ENCODE results near the gene UCK2. TPM values are rescaled to one million over a fixed set of nuclear protein-coding genes. Genes with fewer than 3 reads are reported as not detected.

UCK2 gene
- total RNA-seq, 1 donor from 2014 or later, result 14.7 TPM

DNA sequence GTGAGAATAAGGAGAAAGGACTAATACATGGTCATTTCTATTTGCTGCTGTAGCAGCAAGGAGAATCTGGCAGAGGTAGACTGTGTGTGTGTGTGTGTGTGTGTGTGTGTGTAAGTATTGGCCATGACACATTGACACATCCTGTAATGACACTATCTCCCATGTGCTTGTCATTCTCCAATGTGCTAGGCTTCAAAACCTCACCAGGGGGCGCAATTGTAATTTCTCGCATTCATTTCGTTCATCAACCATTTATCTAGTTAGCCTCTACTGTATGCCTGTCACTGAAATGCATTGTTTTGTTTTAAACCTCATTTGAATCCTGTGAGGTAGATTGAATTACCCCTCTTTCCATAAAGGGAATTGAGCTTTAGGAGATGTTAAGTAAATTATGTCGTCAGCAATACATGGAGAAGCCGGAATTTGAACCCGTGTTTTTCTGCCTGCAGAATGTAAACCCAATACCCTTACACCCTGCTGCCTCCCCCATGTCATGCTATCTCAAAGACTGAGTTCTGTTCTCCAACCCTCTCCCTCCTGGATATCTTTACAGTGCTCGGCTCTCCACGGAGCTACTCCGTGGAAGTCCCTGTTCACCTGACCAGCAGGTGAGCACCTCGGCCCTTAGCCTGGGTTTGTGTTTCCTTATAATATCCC, 100.8 kb downstream of the UCK2 start:
- ATAC-seq (peak; percentile 60), DNase-seq (no peak)
- no peaks in the 10 kb centered on the region for H3K36me3 ChIP-seq
- H3K27me3 ChIP-seq, result no peaks in the 10 kb centered on the region
- no peaks in the 10 kb centered on the region for H3K9me3 ChIP-seq
- intact Hi-C loops (cut with DNase I), result no loop called here
- no peak overlapping the region for H3K4me3 ChIP-seq
- no peak overlapping the region for H3K27ac ChIP-seq
- H3K4me1 ChIP-seq, result no peaks in the 10 kb centered on the region
- TF ChIP-seq, protein P1, sequence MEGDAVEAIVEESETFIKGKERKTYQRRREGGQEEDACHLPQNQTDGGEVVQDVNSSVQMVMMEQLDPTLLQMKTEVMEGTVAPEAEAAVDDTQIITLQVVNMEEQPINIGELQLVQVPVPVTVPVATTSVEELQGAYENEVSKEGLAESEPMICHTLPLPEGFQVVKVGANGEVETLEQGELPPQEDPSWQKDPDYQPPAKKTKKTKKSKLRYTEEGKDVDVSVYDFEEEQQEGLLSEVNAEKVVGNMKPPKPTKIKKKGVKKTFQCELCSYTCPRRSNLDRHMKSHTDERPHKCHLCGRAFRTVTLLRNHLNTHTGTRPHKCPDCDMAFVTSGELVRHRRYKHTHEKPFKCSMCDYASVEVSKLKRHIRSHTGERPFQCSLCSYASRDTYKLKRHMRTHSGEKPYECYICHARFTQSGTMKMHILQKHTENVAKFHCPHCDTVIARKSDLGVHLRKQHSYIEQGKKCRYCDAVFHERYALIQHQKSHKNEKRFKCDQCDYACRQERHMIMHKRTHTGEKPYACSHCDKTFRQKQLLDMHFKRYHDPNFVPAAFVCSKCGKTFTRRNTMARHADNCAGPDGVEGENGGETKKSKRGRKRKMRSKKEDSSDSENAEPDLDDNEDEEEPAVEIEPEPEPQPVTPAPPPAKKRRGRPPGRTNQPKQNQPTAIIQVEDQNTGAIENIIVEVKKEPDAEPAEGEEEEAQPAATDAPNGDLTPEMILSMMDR (IDR thresholded peaks at IDR 0.05), result peak; percentile 66

- intact Hi-C loops (cut with DNase I), result no loop called here
- Histone ChIP-seq H3K4me1 (no peaks in the 10 kb centered on the region), H3K4me3 (no peak overlapping the region), H3K27ac (no peak overlapping the region), H3K27me3 (no peaks in the 10 kb centered on the region), H3K36me3 (no peaks in the 10 kb centered on the region), H3K9me3 (no peaks in the 10 kb centered on the region)
- no peak for DNase-seq
- ATAC-seq, result no peak
- TF ChIP-seq, protein P1 (IDR thresholded peaks at IDR 0.05), result no peak
These were observed 103.5 kb downstream of the UCK2 start for GRCh38 chr1:165930961-165931360.

DNA sequence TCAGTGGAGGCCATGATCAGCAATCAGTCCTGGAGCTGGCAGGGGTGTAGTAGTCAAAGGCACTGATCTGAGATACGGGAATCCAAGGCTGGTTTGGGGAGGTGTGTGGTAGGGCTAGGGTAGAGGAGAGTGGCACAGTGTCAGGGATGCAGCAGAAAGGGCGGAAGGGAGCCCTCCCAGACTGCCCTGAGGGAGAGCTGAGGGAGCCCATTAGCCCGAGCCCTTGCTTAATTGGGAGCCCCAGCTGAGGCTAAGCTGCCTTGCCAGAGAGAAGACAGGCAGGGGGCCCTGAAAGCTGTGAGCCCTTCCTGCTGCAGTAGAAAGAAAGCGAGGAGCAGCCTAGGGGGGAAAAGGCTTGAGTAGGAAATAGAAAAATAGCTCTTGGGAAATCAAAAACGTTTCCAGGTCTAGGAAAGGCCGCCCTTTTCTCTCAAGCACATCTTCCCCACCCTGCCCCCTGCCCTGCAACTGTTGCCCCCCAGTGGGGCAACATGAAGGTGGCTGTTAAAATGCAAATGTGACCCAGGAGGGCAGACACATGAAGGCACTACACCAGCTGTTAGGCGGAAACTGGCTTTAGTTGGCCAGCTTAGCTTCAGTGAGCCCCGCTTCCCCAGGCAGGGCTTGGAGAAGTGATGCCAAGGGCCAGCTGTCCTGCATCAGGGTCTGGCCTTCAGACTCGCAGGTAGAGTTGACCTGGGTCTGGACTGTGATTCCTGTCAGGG, 106.2 kb downstream of the UCK2 start:
- no peaks in the 10 kb centered on the region for H3K9me3 ChIP-seq
- H3K36me3 ChIP-seq, result no peaks in the 10 kb centered on the region
- no peaks in the 10 kb centered on the region for H3K27me3 ChIP-seq
- no peak for ATAC-seq
- no peak overlapping the region for H3K4me3 ChIP-seq
- TF ChIP-seq, protein P1 (IDR thresholded peaks at IDR 0.05), result no peak
- H3K4me1 ChIP-seq, result no peaks in the 10 kb centered on the region
- no peak overlapping the region for H3K27ac ChIP-seq
- intact Hi-C loops (cut with DNase I), result no loop called here
- no peak for DNase-seq

DNA sequence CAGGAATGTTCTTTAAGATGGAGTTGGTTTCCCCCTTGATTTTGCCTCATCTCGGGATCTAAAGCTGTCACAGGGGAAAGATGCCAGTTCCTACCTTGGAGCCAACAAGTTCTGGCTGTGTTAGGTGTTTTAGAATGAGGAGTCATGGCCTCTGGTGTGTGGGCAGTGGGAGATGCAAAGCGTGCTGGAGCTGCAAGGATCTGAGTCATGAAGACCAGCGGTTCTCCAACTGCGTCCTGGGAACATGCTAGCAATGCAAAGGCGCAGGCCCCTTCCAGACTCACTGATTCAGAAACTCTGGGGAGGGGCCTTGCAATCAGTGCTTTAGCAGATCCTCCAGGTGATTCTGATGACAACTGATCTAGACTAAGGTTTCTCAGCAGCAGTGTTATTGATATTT, 109.1 kb downstream of the UCK2 start:
- no peak overlapping the region for H3K27ac ChIP-seq
- intact Hi-C loops (cut with DNase I), result no loop called here
- H3K9me3 ChIP-seq, result no peaks in the 10 kb centered on the region
- ATAC-seq (no peak), DNase-seq (no peak)
- TF ChIP-seq, protein P1 (IDR thresholded peaks at IDR 0.05), result no peak
- no peak overlapping the region for H3K4me3 ChIP-seq
- H3K4me1 ChIP-seq, result no peaks in the 10 kb centered on the region
- H3K27me3 ChIP-seq, result no peaks in the 10 kb centered on the region
- H3K36me3 ChIP-seq, result no peaks in the 10 kb centered on the region

DNA sequence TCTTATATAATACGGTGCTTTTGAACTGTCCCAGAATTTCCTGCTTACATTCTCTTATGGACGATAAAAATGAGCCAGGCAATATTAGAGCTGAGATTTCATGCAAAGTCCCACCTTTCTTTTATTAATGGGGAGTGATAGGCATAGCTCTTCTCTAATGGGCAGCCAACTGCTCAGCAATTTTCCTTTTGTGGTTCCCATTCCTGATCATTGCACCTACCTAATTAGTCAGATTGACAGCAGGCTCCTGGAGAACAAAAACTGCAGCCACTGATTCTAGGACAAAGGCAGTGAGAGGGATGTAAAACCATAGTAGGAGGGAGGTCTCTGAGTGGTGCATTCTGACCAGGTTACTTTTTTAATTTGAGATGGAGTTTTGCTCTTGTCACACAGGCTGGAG, 110.4 kb downstream of the UCK2 start:
- intact Hi-C loops (cut with DNase I), result no loop called here
- ATAC-seq, result no peak
- TF ChIP-seq, protein P1 (IDR thresholded peaks at IDR 0.05), result no peak

More for the DNA sequence above, 110.4 kb downstream of the UCK2 start:
- no peak for DNase-seq
- no peaks in the 10 kb centered on the region for H3K9me3 ChIP-seq
- no peaks in the 10 kb centered on the region for H3K36me3 ChIP-seq
- H3K27ac ChIP-seq, result no peak overlapping the region
- H3K4me3 ChIP-seq, result no peak overlapping the region
- H3K27me3 ChIP-seq, result no peaks in the 10 kb centered on the region
- H3K4me1 ChIP-seq, result no peaks in the 10 kb centered on the region

All from upper lobe of right lung (tissue), 1 donor.